ENCODE measurements around the gene MUC5B.
A peak's percentile ranks its signal among the peaks of the same experiment; 100 is the strongest.
"Not testable (repeated sequence)": the region's sequence is repeated elsewhere in the genome, so short reads cannot be mapped to it uniquely, and the experiment has no call there.

MUC5B gene

GRCh38 chr11:1191786-1192470 lies 30.9 kb upstream of the MUC5B start:
- H3K36me3 ChIP-seq (ENCODE audit: control insufficient read depth, insufficient read depth, low read length); H3K4me3 ChIP-seq (replicated peaks; ENCODE audit: low read depth, low read length); DNase-seq (ENCODE audit: extremely low read depth, insufficient read length); H3K27me3 ChIP-seq (replicated peaks; ENCODE audit: control insufficient read depth, insufficient read depth, low read length): not testable (repeated sequence)

- H3K36me3 ChIP-seq (ENCODE audit: control insufficient read depth, insufficient read depth, low read length), result no peaks in the 10 kb centered on the region
- peak; percentile 1 for DNase-seq (ENCODE audit: extremely low read depth, insufficient read length)
- H3K27me3 ChIP-seq (replicated peaks; ENCODE audit: control insufficient read depth, insufficient read depth, low read length), result no peaks in the 10 kb centered on the region
- H3K4me3 ChIP-seq (replicated peaks; ENCODE audit: low read depth, low read length), result no peak overlapping the region
- no peak for TF ChIP-seq CTCF (IDR thresholded peaks at IDR 0.05; ENCODE audit: insufficient read depth, low read length, poor library complexity, severe bottlenecking)
Observed at GRCh38 chr11:1192741-1193325, 30.0 kb upstream of the MUC5B start.

GRCh38 chr11:1193326-1194230 lies 29.3 kb upstream of the MUC5B start:
- no peak overlapping the region for H3K4me3 ChIP-seq (replicated peaks; ENCODE audit: low read depth, low read length)
- H3K36me3 ChIP-seq (ENCODE audit: control insufficient read depth, insufficient read depth, low read length), result no peaks in the 10 kb centered on the region
- TF ChIP-seq CTCF (IDR thresholded peaks at IDR 0.05; ENCODE audit: insufficient read depth, low read length, poor library complexity, severe bottlenecking), result no peak
- no peaks in the 10 kb centered on the region for H3K27me3 ChIP-seq (replicated peaks; ENCODE audit: control insufficient read depth, insufficient read depth, low read length)
- peak; percentile 4 for DNase-seq (ENCODE audit: extremely low read depth, insufficient read length)

- no peak for TF ChIP-seq CTCF (IDR thresholded peaks at IDR 0.05; ENCODE audit: insufficient read depth, low read length, poor library complexity, severe bottlenecking)
- DNase-seq (ENCODE audit: extremely low read depth, insufficient read length), result peak; percentile 4
- H3K4me3 ChIP-seq (replicated peaks; ENCODE audit: low read depth, low read length), result no peak overlapping the region
- no peaks in the 10 kb centered on the region for H3K36me3 ChIP-seq (ENCODE audit: control insufficient read depth, insufficient read depth, low read length)
- no peaks in the 10 kb centered on the region for H3K27me3 ChIP-seq (replicated peaks; ENCODE audit: control insufficient read depth, insufficient read depth, low read length)
Observed at GRCh38 chr11:1194231-1194976, 28.5 kb upstream of the MUC5B start.

- Histone ChIP-seq H3K4me3 (replicated peaks; ENCODE audit: low read depth, low read length) (no peak overlapping the region), H3K27me3 (replicated peaks; ENCODE audit: control insufficient read depth, insufficient read depth, low read length) (no peaks in the 10 kb centered on the region), H3K36me3 (ENCODE audit: control insufficient read depth, insufficient read depth, low read length) (no peaks in the 10 kb centered on the region)
- no peak for DNase-seq (ENCODE audit: extremely low read depth, insufficient read length)
- no peak for TF ChIP-seq CTCF (IDR thresholded peaks at IDR 0.05; ENCODE audit: insufficient read depth, low read length, poor library complexity, severe bottlenecking)
Observed at GRCh38 chr11:1194977-1195681, 27.7 kb upstream of the MUC5B start.

Measured in GM06990 (cell line).